ENCODE results near the gene CDC42BPG. TPM values are rescaled to one million over a fixed set of nuclear protein-coding genes. Genes with fewer than 3 reads are reported as not detected.
A peak's percentile ranks its signal among the peaks of the same experiment; 100 is the strongest.

Gene CDC42BPG
- total RNA-seq, 1 experiment from 2014 or later = 0.06 TPM

GRCh38 chr11:64810271-64810890 is 34.1 kb downstream of the CDC42BPG start, which contains the start of gene MEN1:
Gene MEN1 (minus strand): TSS chr11:64810551. CDS start chr11:64810109, 442 bp downstream.
- DNase-seq (ENCODE audit: low read depth) = peak; percentile 96

- DNase-seq (ENCODE audit: low read depth) = peak; percentile 17
Observed at GRCh38 chr11:64809781-64810241, 34.6 kb downstream of the CDC42BPG start.

GRCh38 chr11:64805481-64805880 is 39.0 kb downstream of the CDC42BPG start:
- DNase-seq (ENCODE audit: low read depth) = no peak

GRCh38 chr11:64804346-64805210 is 39.9 kb downstream of the CDC42BPG start:
- no peak for DNase-seq (ENCODE audit: low read depth)

- DNase-seq (ENCODE audit: low read depth) = peak; percentile 35
Observed at GRCh38 chr11:64803846-64804345, 40.6 kb downstream of the CDC42BPG start.

GRCh38 chr11:64803158-64803845 is 41.2 kb downstream of the CDC42BPG start, which contains the start of gene MAP4K2:
Gene MAP4K2 (minus strand): TSS chr11:64803214. CDS start chr11:64803149, 65 bp downstream.
- peak; percentile 88 for DNase-seq (ENCODE audit: low read depth)

- no peak for DNase-seq (ENCODE audit: low read depth)
Observed at GRCh38 chr11:64802370-64803157, 41.9 kb downstream of the CDC42BPG start.

- no peak for DNase-seq (ENCODE audit: low read depth)
Observed at GRCh38 chr11:64801561-64802369, 42.7 kb downstream of the CDC42BPG start.

- no peak for DNase-seq (ENCODE audit: low read depth)
Observed at GRCh38 chr11:64801158-64801464, 43.3 kb downstream of the CDC42BPG start.

- DNase-seq (ENCODE audit: low read depth) = no peak
Observed at GRCh38 chr11:64800303-64801157, 43.9 kb downstream of the CDC42BPG start.

- no peak for DNase-seq (ENCODE audit: low read depth)
Observed at GRCh38 chr11:64799623-64800302, 44.7 kb downstream of the CDC42BPG start.

- no peak for DNase-seq (ENCODE audit: low read depth)
Observed at GRCh38 chr11:64799256-64799622, 45.2 kb downstream of the CDC42BPG start.

GRCh38 chr11:64796757-64797541 is 47.5 kb downstream of the CDC42BPG start:
- no peak for DNase-seq (ENCODE audit: low read depth)

- DNase-seq (ENCODE audit: low read depth) = no peak
Observed at GRCh38 chr11:64796047-64796756, 48.3 kb downstream of the CDC42BPG start.

GRCh38 chr11:64794526-64794925 is 49.9 kb downstream of the CDC42BPG start:
- DNase-seq (ENCODE audit: low read depth) = no peak

- DNase-seq (ENCODE audit: low read depth) = no peak
Observed at GRCh38 chr11:64793271-64794160, 50.9 kb downstream of the CDC42BPG start.

Data from Daoy (cell line).